GM21515 (cell line): ENCODE measurements around the gene GNPTG.

ENCODE experiments used
- ATAC-seq: cut with Tn5 transposase; IDR thresholded peaks from one replicate; pipeline ENCODE4 v1.9.1; 2021; ENCODE audit not compliant: unreplicated experiment

Gene GNPTG

GRCh38 chr16:1346422-1347285 lies 5.1 kb upstream of the GNPTG start:
- ATAC-seq: no peak

- no peak for ATAC-seq
Measured at GRCh38 chr16:1347286-1347855, 4.4 kb upstream of the GNPTG start.

GRCh38 chr16:1347962-1348361 lies 3.8 kb upstream of the GNPTG start:
- no peak for ATAC-seq

- no peak for ATAC-seq
Measured at GRCh38 chr16:1348441-1348840, 3.3 kb upstream of the GNPTG start.

GRCh38 chr16:1348926-1349325 lies 2.8 kb upstream of the GNPTG start:
- no peak for ATAC-seq

- no peak for ATAC-seq
Measured at GRCh38 chr16:1349351-1349750, 2.4 kb upstream of the GNPTG start.

- ATAC-seq: no peak
Measured at GRCh38 chr16:1349951-1350350, 1.8 kb upstream of the GNPTG start.

- ATAC-seq: no peak
Measured at GRCh38 chr16:1350691-1351090, 1.0 kb upstream of the GNPTG start.

GRCh38 chr16:1351215-1351581 lies 533 bp upstream of the GNPTG start:
- ATAC-seq: peak; percentile 10

- ATAC-seq: no peak
Measured at GRCh38 chr16:1354815-1355540, 3.2 kb downstream of the GNPTG start.

GRCh38 chr16:1355591-1355990 lies 3.9 kb downstream of the GNPTG start:
- ATAC-seq: no peak

GRCh38 chr16:1356061-1356900 lies 4.5 kb downstream of the GNPTG start:
- ATAC-seq: no peak

GRCh38 chr16:1357906-1358566 lies 6.3 kb downstream of the GNPTG start:
- ATAC-seq: no peak

- no peak for ATAC-seq
Measured at GRCh38 chr16:1361685-1362360, 10.1 kb downstream of the GNPTG start.

GRCh38 chr16:1362807-1363206 lies 11.1 kb downstream of the GNPTG start:
- no peak for ATAC-seq

- no peak for ATAC-seq
Measured at GRCh38 chr16:1363501-1364041, 11.8 kb downstream of the GNPTG start.

GRCh38 chr16:1364510-1364909 lies 12.8 kb downstream of the GNPTG start:
- no peak for ATAC-seq

- no peak for ATAC-seq
Measured at GRCh38 chr16:1366060-1366711, 14.5 kb downstream of the GNPTG start.

GRCh38 chr16:1366712-1367299 lies 15.1 kb downstream of the GNPTG start:
- no peak for ATAC-seq
